ENCODE results near the gene PLPP4.
A peak's percentile ranks its signal among the peaks of the same experiment; 100 is the strongest.

Gene PLPP4

DNA sequence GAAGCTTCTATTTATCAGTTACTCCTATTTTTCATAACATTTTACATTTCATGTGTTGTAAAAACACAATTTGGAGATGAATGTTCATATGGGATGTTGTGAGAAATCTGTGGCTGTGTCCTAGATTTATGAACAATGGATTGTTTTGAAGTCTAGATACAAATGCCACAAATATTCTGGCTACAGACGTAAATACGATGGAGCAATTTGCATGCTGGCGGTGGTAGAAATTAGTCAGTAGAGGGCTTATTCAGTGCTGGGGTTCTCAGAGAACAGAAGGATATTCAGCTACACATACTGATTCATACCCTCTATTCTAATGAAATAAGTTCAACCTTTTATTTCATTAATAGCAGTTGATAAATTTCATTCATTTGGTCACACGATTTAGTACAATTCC lies 48.8 kb downstream of the PLPP4 start:
- DNase-seq (ENCODE audit: low read depth) = peak; percentile 46
- TF ChIP-seq, protein P1, sequence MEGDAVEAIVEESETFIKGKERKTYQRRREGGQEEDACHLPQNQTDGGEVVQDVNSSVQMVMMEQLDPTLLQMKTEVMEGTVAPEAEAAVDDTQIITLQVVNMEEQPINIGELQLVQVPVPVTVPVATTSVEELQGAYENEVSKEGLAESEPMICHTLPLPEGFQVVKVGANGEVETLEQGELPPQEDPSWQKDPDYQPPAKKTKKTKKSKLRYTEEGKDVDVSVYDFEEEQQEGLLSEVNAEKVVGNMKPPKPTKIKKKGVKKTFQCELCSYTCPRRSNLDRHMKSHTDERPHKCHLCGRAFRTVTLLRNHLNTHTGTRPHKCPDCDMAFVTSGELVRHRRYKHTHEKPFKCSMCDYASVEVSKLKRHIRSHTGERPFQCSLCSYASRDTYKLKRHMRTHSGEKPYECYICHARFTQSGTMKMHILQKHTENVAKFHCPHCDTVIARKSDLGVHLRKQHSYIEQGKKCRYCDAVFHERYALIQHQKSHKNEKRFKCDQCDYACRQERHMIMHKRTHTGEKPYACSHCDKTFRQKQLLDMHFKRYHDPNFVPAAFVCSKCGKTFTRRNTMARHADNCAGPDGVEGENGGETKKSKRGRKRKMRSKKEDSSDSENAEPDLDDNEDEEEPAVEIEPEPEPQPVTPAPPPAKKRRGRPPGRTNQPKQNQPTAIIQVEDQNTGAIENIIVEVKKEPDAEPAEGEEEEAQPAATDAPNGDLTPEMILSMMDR (IDR thresholded peaks at IDR 0.05; ENCODE audit: low read length, missing control alignments) = no peak
- H3K4me3 ChIP-seq (replicated peaks; ENCODE audit: low read depth, low read length) = no peak overlapping the region

DNA sequence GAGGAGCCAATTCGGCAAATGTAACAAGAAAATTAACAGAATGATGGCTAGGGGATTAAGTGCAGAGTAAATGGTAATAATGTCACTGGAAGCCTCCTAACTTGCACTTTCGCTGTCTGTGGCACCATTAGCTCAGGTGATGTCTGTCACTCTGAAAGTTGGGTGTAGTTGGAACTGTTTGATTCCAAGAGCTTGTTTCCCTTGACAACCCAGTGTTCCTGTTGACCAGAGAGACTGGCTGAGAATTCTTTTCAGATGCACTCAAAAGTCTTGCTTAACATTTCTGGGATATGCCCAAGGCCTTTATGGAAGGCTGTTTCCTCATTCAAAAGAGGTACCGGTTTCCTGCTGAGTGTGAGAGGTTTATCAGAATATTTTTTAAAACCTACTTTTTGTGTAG lies 49.6 kb downstream of the PLPP4 start:
- DNase-seq (ENCODE audit: low read depth) = peak; percentile 33
- TF ChIP-seq, protein P1 (IDR thresholded peaks at IDR 0.05; ENCODE audit: low read length, missing control alignments) = no peak
- no peak overlapping the region for H3K4me3 ChIP-seq (replicated peaks; ENCODE audit: low read depth, low read length)

DNA sequence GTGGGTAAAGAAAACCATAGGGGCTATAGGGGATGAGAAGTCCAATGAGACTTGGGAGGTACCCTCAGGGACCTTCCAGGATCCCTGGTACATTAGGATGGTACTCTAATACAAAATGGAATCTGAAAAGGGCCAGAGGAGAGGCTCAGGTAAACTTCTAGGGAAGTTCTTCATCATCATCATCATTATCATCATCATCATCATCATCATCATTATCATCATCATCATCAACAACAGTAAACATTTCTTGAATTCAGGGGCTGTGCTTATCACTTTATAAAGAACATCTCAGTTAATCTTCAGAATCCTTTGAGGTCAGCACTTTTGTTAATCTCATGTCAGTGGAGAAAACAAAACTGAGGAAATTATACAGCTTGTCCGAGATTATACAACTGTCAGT lies 50.1 kb downstream of the PLPP4 start:
- TF ChIP-seq, protein P1 (IDR thresholded peaks at IDR 0.05; ENCODE audit: low read length, missing control alignments) = no peak
- H3K4me3 ChIP-seq (replicated peaks; ENCODE audit: low read depth, low read length) = no peak overlapping the region
- no peak for DNase-seq (ENCODE audit: low read depth)

DNA sequence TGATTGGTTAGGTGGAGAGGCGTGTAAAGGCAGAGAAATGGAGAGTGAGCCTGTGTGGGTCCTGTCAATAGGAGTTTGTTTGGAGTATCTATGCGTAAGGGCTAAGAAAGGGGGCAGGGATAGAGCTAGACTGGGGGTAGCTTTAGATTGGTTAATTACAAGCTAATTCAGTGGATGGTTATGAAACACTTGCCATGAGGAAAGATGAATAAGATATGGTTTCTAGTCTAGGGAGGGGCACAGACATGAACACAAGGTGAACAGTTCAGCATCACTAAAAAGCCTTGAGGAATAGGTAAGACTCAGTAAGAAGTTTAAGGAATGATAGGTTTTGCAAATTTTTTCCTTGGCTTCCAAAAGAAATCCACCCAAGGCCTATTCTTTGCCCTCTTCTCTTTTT lies 50.6 kb downstream of the PLPP4 start:
- no peak overlapping the region for H3K4me3 ChIP-seq (replicated peaks; ENCODE audit: low read depth, low read length)
- DNase-seq (ENCODE audit: low read depth) = no peak
- TF ChIP-seq, protein P1 (IDR thresholded peaks at IDR 0.05; ENCODE audit: low read length, missing control alignments) = no peak

DNA sequence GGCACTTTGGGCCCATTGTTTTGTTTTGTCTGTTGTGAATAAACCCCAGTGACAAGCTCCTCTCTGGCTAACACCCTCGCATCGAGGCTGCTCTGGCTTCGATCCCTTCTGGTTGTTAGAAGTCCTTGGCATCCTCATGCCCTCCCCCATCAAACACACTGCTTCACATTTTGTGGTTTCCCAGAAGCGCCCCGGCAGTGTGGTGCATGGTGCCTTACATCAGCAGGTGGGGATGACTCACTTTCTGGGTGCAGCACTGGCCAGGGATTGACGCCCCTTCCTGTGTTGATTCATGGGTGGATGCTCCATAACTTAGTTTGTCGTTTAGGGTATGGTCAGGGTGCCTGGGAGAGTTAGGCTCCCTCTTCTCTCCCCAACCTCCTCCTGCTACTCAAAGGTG lies 51.4 kb downstream of the PLPP4 start:
- TF ChIP-seq, protein P1 (IDR thresholded peaks at IDR 0.05; ENCODE audit: low read length, missing control alignments) = no peak
- no peak overlapping the region for H3K4me3 ChIP-seq (replicated peaks; ENCODE audit: low read depth, low read length)
- peak; percentile 55 for DNase-seq (ENCODE audit: low read depth)

DNA sequence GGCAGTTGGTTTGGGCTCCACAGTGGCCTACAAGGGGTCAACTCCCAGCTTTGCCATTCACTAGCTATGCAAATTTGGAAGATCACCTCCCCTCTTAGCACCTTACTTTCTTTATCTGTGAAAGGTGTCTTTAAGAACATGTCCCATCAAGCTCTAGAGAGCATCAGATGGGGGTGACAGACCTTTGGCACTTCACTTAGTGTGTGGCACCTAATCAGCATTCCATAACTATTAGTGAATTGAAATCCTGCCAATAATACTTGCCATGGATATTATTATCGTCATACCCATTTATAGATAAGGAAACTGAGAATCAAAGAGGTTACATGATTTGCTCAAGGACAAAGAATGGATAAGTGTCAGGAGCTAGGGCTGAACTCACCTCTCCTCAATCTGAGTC lies 51.9 kb downstream of the PLPP4 start:
- TF ChIP-seq, protein P1 (IDR thresholded peaks at IDR 0.05; ENCODE audit: low read length, missing control alignments) = no peak
- no peak for DNase-seq (ENCODE audit: low read depth)
- H3K4me3 ChIP-seq (replicated peaks; ENCODE audit: low read depth, low read length) = no peak overlapping the region

DNA sequence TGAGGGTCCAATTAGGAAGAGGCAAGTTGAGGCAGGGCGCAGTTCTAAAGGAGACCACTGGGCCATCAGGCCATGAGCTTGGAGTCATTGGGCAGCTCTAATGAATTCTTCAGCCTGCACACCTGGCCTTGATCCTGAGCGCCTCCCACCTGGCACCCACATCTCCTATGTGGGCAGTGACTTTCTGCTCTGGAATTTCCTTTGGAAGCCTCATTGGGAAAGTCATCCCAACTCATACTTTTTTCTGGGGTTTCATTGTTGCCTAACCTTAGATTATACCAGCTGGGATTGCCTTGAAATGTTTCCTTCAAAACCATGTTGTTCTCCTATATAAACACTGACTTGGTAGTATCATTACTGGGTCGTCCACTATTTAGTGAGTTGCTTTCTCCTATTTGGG lies 54.1 kb downstream of the PLPP4 start:
- DNase-seq (ENCODE audit: low read depth) = peak; percentile 28
- H3K4me3 ChIP-seq (replicated peaks; ENCODE audit: low read depth, low read length) = no peak overlapping the region
- TF ChIP-seq, protein P1 (IDR thresholded peaks at IDR 0.05; ENCODE audit: low read length, missing control alignments) = no peak
